Subcutaneous abdominal adipose tissue (tissue), 5 donors: ENCODE results near the gene RPA3.

Experiments used
- H3K27ac ChIP-seq: one replicate; pipeline ENCODE4 v1.7.0; 2013; ENCODE audit warnings: low read depth, mild to moderate bottlenecking, inconsistent platforms, low read length, moderate library complexity
- H3K27me3 ChIP-seq, 5 donors: one replicate each; pipeline ENCODE4 v1.7.0; 2013; ENCODE audit warnings: low read length in 5 of 5, inconsistent platforms in 1 of 5; ENCODE audit not compliant: control insufficient read depth in 5 of 5, insufficient read depth in 4 of 5
- H3K36me3 ChIP-seq, 5 donors: one replicate each; pipeline ENCODE4 v1.7.0; 2013; ENCODE audit warnings: low read length in 5 of 5; ENCODE audit not compliant: control insufficient read depth in 5 of 5, insufficient read depth in 5 of 5
- H3K4me1 ChIP-seq, 5 donors: one replicate each; pipeline ENCODE4 v1.7.0; 2013; ENCODE audit warnings: low read length in 5 of 5, mild to moderate bottlenecking in 3 of 5, moderate library complexity in 1 of 5; ENCODE audit not compliant: control insufficient read depth in 5 of 5, insufficient read depth in 5 of 5
- H3K4me3 ChIP-seq, 5 donors: one replicate each; pipeline ENCODE4 v1.7.0; 2013; ENCODE audit warnings: low read length in 5 of 5, low read depth in 1 of 5
- H3K9ac ChIP-seq, 5 donors: one replicate each; pipeline ENCODE4 v1.7.0; 2013; ENCODE audit warnings: low read length in 5 of 5, mild to moderate bottlenecking in 4 of 5, moderate library complexity in 3 of 5
- H3K9me3 ChIP-seq, 5 donors: one replicate each; pipeline ENCODE4 v1.7.0; 2013; ENCODE audit warnings: low read length in 5 of 5; ENCODE audit not compliant: control insufficient read depth in 5 of 5
- donor health status: healthy.
- donor health status: healthy.
- donor health status: healthy.
- donor health status: healthy.
- donor health status: healthy.

RPA3 gene

DNA sequence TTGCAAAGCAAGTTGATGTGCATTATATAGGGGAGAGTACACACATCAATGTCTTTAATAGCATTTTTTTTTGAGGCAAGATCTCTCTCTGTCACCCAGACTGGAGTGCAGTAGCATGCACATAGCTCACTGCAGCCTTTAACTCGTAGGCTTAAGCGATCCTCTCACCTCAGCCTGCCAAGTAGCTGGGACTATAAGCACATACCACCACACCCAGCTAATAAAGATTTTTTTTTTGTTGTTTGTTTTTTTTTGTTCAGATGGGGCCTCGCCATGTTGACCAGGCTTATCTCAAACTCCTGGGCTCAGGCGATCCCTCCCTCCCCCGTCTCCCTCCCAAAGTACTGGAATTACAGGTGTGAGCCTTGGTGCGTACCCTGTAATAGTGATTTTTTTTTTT, 76.3 kb downstream of the RPA3 start:
- H3K27me3 ChIP-seq = no peaks in the 10 kb centered on the region
- no peak overlapping the region for H3K27ac ChIP-seq
- H3K9ac ChIP-seq = no peak overlapping the region
- no peak overlapping the region for H3K4me3 ChIP-seq
- H3K4me1 ChIP-seq = peaks cover 2 to 23% (median 22%) of the 10 kb centered on the region in 5 donors
- peaks cover 0 to 4% (median 0%) of the 10 kb centered on the region in 5 donors for H3K36me3 ChIP-seq
- no peaks in the 10 kb centered on the region for H3K9me3 ChIP-seq

DNA sequence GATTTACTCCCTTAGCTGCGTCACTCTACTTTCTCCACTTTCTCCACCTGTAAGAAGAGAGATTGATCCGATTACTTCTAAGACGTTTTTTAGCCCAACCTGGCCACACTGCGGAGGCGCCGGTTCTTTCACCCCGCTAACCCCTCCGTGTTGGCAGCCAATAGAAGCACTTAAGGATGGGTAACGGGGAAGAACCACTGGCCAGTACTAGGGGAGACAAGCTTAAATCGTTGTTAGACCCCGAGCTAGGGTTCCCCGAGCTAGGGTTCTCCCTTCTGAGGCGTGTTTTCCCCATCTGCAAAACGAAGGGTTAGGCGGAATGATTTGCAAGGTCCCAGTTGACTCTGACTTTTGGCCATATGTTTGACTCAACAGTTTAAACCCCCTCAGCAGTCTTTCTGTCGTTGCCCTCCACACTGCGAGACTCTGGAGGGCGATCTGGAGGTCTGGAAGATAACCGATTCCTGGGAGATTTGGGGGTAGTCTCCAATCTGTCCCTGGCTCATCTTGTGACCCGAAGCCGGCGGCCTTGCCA, 77.2 kb downstream of the RPA3 start:
- peaks cover 2 to 23% (median 22%) of the 10 kb centered on the region in 5 donors for H3K4me1 ChIP-seq
- H3K27me3 ChIP-seq = no peaks in the 10 kb centered on the region
- H3K4me3 ChIP-seq = peak overlapping the region; percentile 80 to 99 (median 91)
- H3K36me3 ChIP-seq = peaks cover 0 to 5% (median 0%) of the 10 kb centered on the region in 5 donors
- peak overlapping the region; percentile 93 for H3K27ac ChIP-seq
- H3K9ac ChIP-seq = peak overlapping the region; percentile 65 to 94 (median 84)
- H3K9me3 ChIP-seq = no peaks in the 10 kb centered on the region

DNA sequence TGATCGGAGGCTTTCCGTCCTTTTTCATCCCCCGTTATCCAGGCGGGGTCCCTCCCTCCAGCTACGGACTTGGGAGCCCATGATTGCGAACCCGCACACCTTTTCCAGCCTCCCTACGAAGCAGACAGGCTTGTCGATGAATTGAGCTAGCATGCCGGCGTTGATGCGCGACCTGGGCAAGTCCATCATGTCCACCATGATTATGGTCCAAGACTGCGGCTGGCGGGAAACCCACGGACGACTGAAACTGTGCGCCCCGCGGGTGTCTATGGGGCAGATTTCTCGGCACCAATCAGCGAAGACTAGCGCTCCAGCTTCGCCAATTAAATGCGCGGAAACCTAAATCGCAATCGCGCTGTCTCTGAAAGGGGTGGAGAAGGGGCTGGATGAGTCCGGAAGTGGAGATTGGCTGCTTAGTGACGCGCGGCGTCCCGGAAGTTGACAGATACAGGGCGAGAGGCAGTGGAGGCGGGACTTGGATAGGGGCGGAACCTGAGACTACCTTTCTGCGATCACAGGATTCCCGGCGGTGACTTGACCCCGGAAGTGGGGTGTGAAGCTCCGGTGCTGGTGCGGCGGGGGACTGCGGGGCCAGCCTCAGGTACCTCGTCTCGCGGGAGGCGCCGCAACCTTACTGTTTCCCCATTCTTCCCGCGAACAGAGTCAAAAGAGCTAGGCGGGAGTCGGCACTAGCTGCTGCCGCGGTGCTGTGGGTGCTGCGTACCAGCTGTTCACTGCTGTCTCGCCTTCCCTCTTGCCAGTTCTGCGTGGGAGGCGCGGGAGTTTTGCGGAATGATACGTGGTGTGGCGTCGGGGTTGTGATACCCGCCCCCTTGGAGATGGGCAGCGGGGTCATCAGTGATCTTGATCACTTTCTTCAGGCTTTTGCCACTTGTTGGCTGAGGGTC, 77.9 kb downstream of the RPA3 start, which contains the start of gene UMAD1:
UMAD1 (plus strand) TSS at position 532 of the 908 bp plus-strand sequence. CDS start 32,620 bp downstream, outside the sequence.
- Histone ChIP-seq H3K9ac (peak within 1 kb of the TSS; percentile 65 to 94 (median 84)), H3K36me3 (peaks cover 0 to 6% (median 2%) of the 10 kb centered on the region in 5 donors), H3K27ac (peak within 1 kb of the TSS; percentile 93), H3K9me3 (no peaks in the 10 kb centered on the region), H3K27me3 (no peaks in the 10 kb centered on the region), H3K4me3 (peak within 1 kb of the TSS; percentile 81 to 100 (median 97)), H3K4me1 (peaks cover 2 to 23% (median 22%) of the 10 kb centered on the region in 5 donors)

DNA sequence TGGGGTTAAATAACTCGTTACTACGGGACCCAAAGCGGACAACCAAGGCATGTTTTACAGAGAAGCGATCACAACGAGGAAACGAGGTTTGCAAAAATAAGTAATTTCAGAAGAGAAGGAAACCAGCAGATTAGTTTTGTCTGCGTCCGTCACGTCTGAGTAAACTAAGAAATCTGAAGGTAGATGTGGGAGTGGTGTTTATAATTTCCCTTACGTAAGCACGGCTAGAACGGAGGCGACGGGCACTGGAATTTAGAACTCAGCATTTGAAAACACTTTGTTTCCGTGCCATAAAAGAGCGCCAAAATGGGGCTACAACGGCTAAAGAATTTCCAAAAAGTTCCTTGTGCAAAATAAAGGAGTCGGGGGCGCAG, 78.6 kb downstream of the RPA3 start:
- Histone ChIP-seq H3K9me3 (no peaks in the 10 kb centered on the region), H3K4me1 (peaks cover 2 to 23% (median 22%) of the 10 kb centered on the region in 5 donors), H3K27me3 (no peaks in the 10 kb centered on the region), H3K4me3 (peak overlapping the region; percentile 80 to 100 (median 97)), H3K36me3 (peaks cover 0 to 9% (median 2%) of the 10 kb centered on the region in 5 donors), H3K9ac (peak overlapping the region; percentile 22 to 86 (median 75)), H3K27ac (peak overlapping the region; percentile 93)

DNA sequence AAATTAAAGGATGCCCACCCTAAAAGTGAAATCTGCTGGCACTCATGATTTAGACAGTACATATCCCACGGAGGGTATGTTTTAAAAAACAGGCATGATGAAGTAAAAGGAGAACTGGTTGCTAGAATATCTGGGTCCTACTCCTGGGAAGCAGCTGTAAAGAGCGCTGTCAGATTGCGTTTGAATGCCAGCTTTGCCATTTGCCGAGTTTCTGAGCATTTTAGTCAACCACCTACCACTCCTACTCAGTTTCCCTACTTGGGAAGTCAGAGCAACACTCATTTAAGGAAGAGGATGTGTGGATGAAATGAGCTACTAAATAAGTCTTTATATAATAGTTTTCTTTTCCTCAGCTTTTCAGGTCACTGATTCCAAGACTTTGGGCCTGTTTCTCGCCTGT, 79.0 kb downstream of the RPA3 start:
- Histone ChIP-seq H3K9ac (peak overlapping the region in 4 of 5 donors; percentile 22 to 86 (median 77)), H3K27me3 (no peaks in the 10 kb centered on the region), H3K4me3 (peak overlapping the region; percentile 80 to 100 (median 97)), H3K27ac (peak overlapping the region; percentile 93), H3K9me3 (no peaks in the 10 kb centered on the region), H3K4me1 (peaks cover 2 to 23% (median 22%) of the 10 kb centered on the region in 5 donors), H3K36me3 (peaks cover 0 to 9% (median 2%) of the 10 kb centered on the region in 5 donors)

DNA sequence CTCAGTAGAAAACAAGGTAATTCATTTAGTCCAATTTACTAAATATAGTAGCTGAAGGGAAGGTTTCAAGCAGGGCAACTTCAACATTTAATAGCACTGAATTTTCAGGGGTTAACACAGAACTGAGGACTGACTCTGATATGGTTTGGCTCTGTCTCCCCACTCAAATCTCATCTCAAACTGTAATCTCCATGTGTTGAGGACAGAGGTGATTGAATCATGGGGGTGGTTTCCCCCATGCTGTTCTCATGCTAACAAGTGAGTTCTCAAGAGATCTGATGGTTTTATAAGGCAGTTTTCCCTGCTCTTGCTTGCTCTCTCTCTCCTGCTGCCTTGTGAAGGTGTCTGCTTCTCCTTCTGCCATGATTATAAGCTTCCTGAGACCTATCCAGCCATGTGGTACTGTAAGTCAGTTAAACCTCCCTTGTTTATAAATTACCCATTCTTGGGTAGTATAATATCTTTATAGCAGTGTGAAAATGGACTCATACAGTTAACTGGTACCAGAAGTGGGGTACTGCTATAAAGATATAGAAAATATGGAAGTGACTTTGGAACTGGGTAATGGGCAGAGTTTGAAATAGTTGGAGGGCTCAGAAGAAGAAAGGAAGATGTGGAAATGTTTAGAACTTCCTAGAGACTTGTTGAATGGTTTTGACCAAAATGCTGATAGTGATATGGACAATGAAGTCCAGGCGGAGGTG, 87.6 kb downstream of the RPA3 start:
- Histone ChIP-seq H3K4me1 (no peaks in the 10 kb centered on the region), H3K4me3 (no peak overlapping the region), H3K9ac (no peak overlapping the region), H3K9me3 (peaks cover 0 to 6% (median 0%) of the 10 kb centered on the region in 5 donors), H3K27me3 (peaks cover 0 to 2% (median 0%) of the 10 kb centered on the region in 5 donors), H3K36me3 (peaks cover 0 to 6% (median 0%) of the 10 kb centered on the region in 5 donors), H3K27ac (no peak overlapping the region)

DNA sequence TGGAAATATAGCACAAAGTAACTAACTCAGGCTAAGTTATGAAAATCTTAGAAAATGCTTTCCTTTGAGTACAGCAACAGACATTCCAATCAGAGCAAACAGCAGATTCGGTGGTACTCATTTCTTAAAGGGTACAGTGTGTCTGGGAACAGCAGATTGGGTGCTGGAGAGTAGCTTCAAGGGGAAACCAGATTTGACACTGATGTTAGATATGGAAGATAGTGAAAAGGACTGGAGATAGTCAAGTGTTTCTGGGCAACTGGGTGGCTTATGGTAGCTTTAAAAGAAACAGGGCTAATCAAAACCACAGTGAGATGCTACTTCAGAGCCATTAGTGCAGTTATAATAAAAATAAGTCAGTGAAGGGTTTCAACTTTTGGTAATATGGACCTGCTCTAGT, 89.9 kb downstream of the RPA3 start:
- peaks cover 0 to 2% (median 0%) of the 10 kb centered on the region in 5 donors for H3K27me3 ChIP-seq
- H3K4me3 ChIP-seq = no peak overlapping the region
- H3K9ac ChIP-seq = no peak overlapping the region
- no peak overlapping the region for H3K27ac ChIP-seq
- H3K9me3 ChIP-seq = peaks cover 0 to 6% (median 0%) of the 10 kb centered on the region in 5 donors
- no peaks in the 10 kb centered on the region for H3K4me1 ChIP-seq
- no peaks in the 10 kb centered on the region for H3K36me3 ChIP-seq

DNA sequence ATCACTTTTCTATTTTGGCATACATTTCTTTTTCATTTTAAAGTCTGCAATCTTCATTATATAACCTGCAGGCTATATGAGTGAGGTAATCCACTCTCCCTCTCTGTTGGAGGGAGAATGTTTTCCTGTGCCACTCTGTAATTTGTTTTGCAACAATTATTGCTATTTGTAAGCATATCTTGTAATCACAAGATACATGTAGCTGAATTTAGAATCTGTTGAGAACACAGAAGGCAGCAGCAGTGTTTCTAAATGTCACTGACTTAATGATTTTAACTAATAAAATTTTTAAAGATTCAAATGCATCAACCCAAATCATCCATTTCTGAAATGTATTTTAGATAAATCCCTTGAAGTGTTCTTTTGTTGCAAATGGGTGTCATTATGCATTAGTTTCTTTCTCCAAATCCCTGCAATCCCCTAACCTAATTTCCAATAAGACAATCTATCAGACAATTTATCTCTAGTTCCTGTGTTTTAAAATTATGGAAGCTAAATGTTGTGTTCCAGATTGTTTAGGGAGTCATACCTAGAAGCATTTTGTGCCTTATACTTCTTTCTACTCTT, 97.7 kb downstream of the RPA3 start:
- Histone ChIP-seq H3K27me3 (peaks cover 0 to 4% (median 0%) of the 10 kb centered on the region in 5 donors), H3K27ac (no peak overlapping the region), H3K4me3 (no peak overlapping the region), H3K36me3 (no peaks in the 10 kb centered on the region), H3K9me3 (no peaks in the 10 kb centered on the region), H3K4me1 (no peaks in the 10 kb centered on the region), H3K9ac (no peak overlapping the region)

DNA sequence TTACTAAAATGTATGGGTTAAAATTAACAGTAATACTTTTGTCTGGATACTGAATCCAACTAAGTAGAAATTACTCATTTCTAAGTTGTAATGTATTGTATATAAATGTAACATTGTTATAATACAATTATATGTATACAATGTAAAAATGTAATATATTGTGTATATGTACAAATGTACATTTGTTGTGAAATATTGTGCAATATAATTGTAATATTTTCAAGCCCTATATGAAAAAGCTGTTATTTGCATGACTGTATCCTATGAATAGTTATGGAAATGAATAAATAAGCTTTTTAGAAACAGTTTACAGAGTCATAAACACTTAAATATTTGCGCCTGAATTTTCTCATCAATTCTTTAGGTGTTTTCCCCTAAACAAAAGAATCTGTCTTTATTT, 98.2 kb downstream of the RPA3 start:
- H3K9ac ChIP-seq = no peak overlapping the region
- no peaks in the 10 kb centered on the region for H3K36me3 ChIP-seq
- H3K4me3 ChIP-seq = no peak overlapping the region
- no peak overlapping the region for H3K27ac ChIP-seq
- H3K9me3 ChIP-seq = no peaks in the 10 kb centered on the region
- H3K4me1 ChIP-seq = no peaks in the 10 kb centered on the region
- H3K27me3 ChIP-seq = peaks cover 0 to 4% (median 0%) of the 10 kb centered on the region in 5 donors
